ENCODE measurements around the gene DNAJC28.

DNA sequence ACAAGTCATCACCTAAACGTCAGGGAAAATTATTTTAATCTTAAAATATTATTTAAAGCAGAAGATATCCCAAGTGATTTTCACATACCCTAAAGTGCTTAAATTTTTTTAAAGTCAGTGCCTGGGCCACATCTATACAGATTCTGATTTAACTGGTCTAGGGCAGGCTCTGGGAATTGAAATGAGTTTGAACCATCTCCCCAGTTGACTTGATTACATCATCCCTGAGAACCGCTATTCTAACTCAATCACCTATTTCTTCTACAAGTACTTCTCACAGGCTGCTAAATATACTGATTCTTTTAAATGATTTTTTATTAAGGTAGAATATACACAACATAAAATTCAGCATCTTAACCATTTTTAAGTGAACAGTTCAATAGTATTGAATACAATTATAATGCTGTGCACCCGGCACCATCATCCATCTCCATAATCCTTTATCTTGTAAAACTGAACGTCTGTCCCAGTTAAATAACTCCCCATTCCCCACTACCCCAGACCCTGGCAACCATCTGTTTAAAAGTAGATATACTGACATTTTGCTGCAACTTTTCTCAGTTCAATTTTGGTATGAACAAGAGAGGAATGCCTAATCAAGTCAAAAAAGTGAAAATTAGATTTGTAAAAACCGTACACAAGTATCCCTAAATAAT, 30.9 kb upstream of the DNAJC28 start:
- TF ChIP-seq, protein P1, sequence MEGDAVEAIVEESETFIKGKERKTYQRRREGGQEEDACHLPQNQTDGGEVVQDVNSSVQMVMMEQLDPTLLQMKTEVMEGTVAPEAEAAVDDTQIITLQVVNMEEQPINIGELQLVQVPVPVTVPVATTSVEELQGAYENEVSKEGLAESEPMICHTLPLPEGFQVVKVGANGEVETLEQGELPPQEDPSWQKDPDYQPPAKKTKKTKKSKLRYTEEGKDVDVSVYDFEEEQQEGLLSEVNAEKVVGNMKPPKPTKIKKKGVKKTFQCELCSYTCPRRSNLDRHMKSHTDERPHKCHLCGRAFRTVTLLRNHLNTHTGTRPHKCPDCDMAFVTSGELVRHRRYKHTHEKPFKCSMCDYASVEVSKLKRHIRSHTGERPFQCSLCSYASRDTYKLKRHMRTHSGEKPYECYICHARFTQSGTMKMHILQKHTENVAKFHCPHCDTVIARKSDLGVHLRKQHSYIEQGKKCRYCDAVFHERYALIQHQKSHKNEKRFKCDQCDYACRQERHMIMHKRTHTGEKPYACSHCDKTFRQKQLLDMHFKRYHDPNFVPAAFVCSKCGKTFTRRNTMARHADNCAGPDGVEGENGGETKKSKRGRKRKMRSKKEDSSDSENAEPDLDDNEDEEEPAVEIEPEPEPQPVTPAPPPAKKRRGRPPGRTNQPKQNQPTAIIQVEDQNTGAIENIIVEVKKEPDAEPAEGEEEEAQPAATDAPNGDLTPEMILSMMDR (IDR thresholded peaks at IDR 0.05), result no peak
- no peak for TF ChIP-seq EZH2 (IDR thresholded peaks at IDR 0.05; ENCODE audit: borderline replicate concordance, insufficient read depth, low read depth, low read length, poor library complexity, severe bottlenecking)
